Cerebellar cortex (tissue), 1 donor: ENCODE measurements around the gene GPC2.
"Not testable (repeated sequence)": the region's sequence is repeated elsewhere in the genome, so short reads cannot be mapped to it uniquely, and the experiment has no call there.

Experiments
- DNase-seq: peaks from one replicate; pipeline ENCODE4 v3.0.0-alpha.2; 2015; ENCODE audit warnings: low spot score

GPC2 gene

GRCh38 chr7:100177045-100178001 is at the start of gene GPC2, which contains the start of gene STAG3:
TSS of gene GPC2 (minus strand) at chr7:100177381. CDS start at chr7:100177199, 182 bp downstream.
TSS of gene STAG3 (plus strand) at chr7:100177918. CDS start at chr7:100180557, 2,639 bp downstream.
- peak; percentile 88 for DNase-seq

- DNase-seq = not testable (repeated sequence)
Observed at GRCh38 chr7:100224891-100225290, 47.7 kb upstream of the GPC2 start.

GRCh38 chr7:100223376-100223927 is 46.3 kb upstream of the GPC2 start:
- DNase-seq = not testable (repeated sequence)

- DNase-seq = no peak
Observed at GRCh38 chr7:100222445-100223132, 45.4 kb upstream of the GPC2 start.

- no peak for DNase-seq
Observed at GRCh38 chr7:100221767-100222444, 44.7 kb upstream of the GPC2 start.

- DNase-seq = no peak
Observed at GRCh38 chr7:100221231-100221718, 44.1 kb upstream of the GPC2 start.

GRCh38 chr7:100220586-100221230 is 43.5 kb upstream of the GPC2 start:
- DNase-seq = no peak

GRCh38 chr7:100219801-100220585 is 42.8 kb upstream of the GPC2 start, which contains the start of gene PVRIG:
TSS of gene PVRIG (plus strand) at chr7:100219949. CDS start at chr7:100219971, 22 bp downstream.
- not testable (repeated sequence) for DNase-seq

- no peak for DNase-seq
Observed at GRCh38 chr7:100219271-100219737, 42.1 kb upstream of the GPC2 start.

- DNase-seq = peak; percentile 78
Observed at GRCh38 chr7:100217934-100218333, 40.8 kb upstream of the GPC2 start.

- DNase-seq = peak; percentile 94
Observed at GRCh38 chr7:100215895-100216294, 38.7 kb upstream of the GPC2 start.

GRCh38 chr7:100214356-100214755 is 37.2 kb upstream of the GPC2 start:
- not testable (repeated sequence) for DNase-seq

GRCh38 chr7:100213672-100214071 is 36.5 kb upstream of the GPC2 start:
- DNase-seq = no peak

GRCh38 chr7:100212631-100213286 is 35.6 kb upstream of the GPC2 start:
- no peak for DNase-seq

GRCh38 chr7:100211342-100211780 is 34.2 kb upstream of the GPC2 start:
- DNase-seq = no peak

- no peak for DNase-seq
Observed at GRCh38 chr7:100210805-100211204, 33.6 kb upstream of the GPC2 start.

GRCh38 chr7:100209493-100209892 is 32.3 kb upstream of the GPC2 start:
- no peak for DNase-seq

- no peak for DNase-seq
Observed at GRCh38 chr7:100208911-100209408, 31.8 kb upstream of the GPC2 start.

- DNase-seq = no peak
Observed at GRCh38 chr7:100204454-100204853, 27.3 kb upstream of the GPC2 start.
